BLaER1 (cell line): ENCODE results near the gene RNF13.

ENCODE experiments used
- H3K27ac ChIP-seq: shearing (Covaris generic); formaldehyde crosslinking; 2 replicates; pipeline ENCODE4 v1.8.1; 2022
- H3K27me3 ChIP-seq: shearing (Covaris generic); formaldehyde crosslinking; 2 replicates; pipeline ENCODE4 v1.8.1; 2022
- H3K36me3 ChIP-seq: shearing (Covaris generic); formaldehyde crosslinking; 2 replicates; pipeline ENCODE4 v1.8.1; 2022
- H3K4me1 ChIP-seq: shearing (Covaris generic); formaldehyde crosslinking; 2 replicates; pipeline ENCODE4 v1.8.1; 2022
- H3K4me2 ChIP-seq: shearing (Covaris generic); formaldehyde crosslinking; 2 replicates; pipeline ENCODE4 v1.8.1; 2022
- H3K4me3 ChIP-seq: shearing (Covaris generic); formaldehyde crosslinking; 2 replicates; pipeline ENCODE4 v1.8.1; 2022
- H3K9ac ChIP-seq: shearing (Covaris generic); formaldehyde crosslinking; 2 replicates; pipeline ENCODE4 v1.8.1; 2022
- H3K9me3 ChIP-seq: shearing (Covaris generic); formaldehyde crosslinking; 2 replicates; pipeline ENCODE4 v1.8.1; 2022
- H4K20me1 ChIP-seq: shearing (Covaris generic); formaldehyde crosslinking; 2 replicates; pipeline ENCODE4 v1.8.1; 2022
- Cebpa-rat ChIP-seq: shearing (Covaris generic); IDR thresholded peaks from 2 replicates; pipeline ENCODE4 v1.8.1; 2022

RNF13 gene

GRCh38 chr3:149800693-149801092 lies 12.3 kb upstream of the RNF13 start:
- no peak for TF ChIP-seq Cebpa-rat
- no peak overlapping the region for H3K4me3 ChIP-seq
- H3K9ac ChIP-seq: no peak overlapping the region

GRCh38 chr3:149801195-149801594 lies 11.8 kb upstream of the RNF13 start:
- Histone ChIP-seq H3K9me3 (no peaks in the 10 kb centered on the region), H3K4me2 (no peak overlapping the region), H3K4me1 (peaks cover 3% of the 10 kb centered on the region), H3K27me3 (no peaks in the 10 kb centered on the region), H3K9ac (no peak overlapping the region), H4K20me1 (no peaks in the 10 kb centered on the region), H3K27ac (no peak overlapping the region), H3K36me3 (no peaks in the 10 kb centered on the region), H3K4me3 (no peak overlapping the region)
- TF ChIP-seq Cebpa-rat: no peak

More at GRCh38 chr3:149800693-149801092, 12.3 kb upstream of the RNF13 start:
- no peaks in the 10 kb centered on the region for H3K4me1 ChIP-seq
- no peaks in the 10 kb centered on the region for H3K36me3 ChIP-seq
- no peaks in the 10 kb centered on the region for H3K9me3 ChIP-seq
- no peak overlapping the region for H3K27ac ChIP-seq
- no peaks in the 10 kb centered on the region for H3K27me3 ChIP-seq
- H3K4me2 ChIP-seq: no peak overlapping the region
- no peaks in the 10 kb centered on the region for H4K20me1 ChIP-seq

- H3K4me3 ChIP-seq: no peak overlapping the region
- H3K27me3 ChIP-seq: no peaks in the 10 kb centered on the region
- no peak overlapping the region for H3K9ac ChIP-seq
- no peaks in the 10 kb centered on the region for H3K9me3 ChIP-seq
- no peak overlapping the region for H3K4me2 ChIP-seq
- TF ChIP-seq Cebpa-rat: no peak
- no peak overlapping the region for H3K27ac ChIP-seq
- no peaks in the 10 kb centered on the region for H4K20me1 ChIP-seq
- no peaks in the 10 kb centered on the region for H3K36me3 ChIP-seq
- peaks cover 8% of the 10 kb centered on the region for H3K4me1 ChIP-seq
Measured at GRCh38 chr3:149801639-149802038, 11.4 kb upstream of the RNF13 start.

- Histone ChIP-seq H3K4me2 (0 out of 2 replicates have a peak overlapping the region, but pooled peaks have one; percentile 20), H3K9ac (no peak overlapping the region), H3K4me1 (peaks cover 18% of the 10 kb centered on the region), H4K20me1 (no peaks in the 10 kb centered on the region), H3K9me3 (no peaks in the 10 kb centered on the region), H3K4me3 (no peak overlapping the region), H3K27me3 (no peaks in the 10 kb centered on the region), H3K27ac (no peak overlapping the region), H3K36me3 (no peaks in the 10 kb centered on the region)
- no peak for TF ChIP-seq Cebpa-rat
Measured at GRCh38 chr3:149806171-149806778, 6.7 kb upstream of the RNF13 start.

- no peak for TF ChIP-seq Cebpa-rat
- no peak overlapping the region for H3K4me3 ChIP-seq
Measured at GRCh38 chr3:149808209-149808829, 4.7 kb upstream of the RNF13 start.

DNA sequence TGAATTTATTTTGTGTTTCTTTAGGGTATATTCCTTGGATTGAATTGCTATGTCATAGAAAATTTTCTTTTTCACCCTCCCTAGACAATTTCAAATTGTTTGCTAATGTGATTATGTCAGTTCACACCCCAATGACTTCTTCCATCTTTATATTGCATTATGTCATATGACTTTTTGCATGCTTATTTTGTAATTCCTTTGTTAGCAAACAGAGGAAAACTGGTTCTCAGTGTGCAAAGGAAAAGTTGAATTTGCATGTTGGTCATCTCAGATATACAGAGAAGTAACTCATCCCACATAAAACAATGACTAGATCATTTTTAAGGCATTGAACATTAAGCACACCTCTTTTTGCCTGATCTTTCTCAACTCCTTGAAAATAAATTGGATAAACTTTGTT lies 3.3 kb upstream of the RNF13 start:
- H3K9ac ChIP-seq: no peak overlapping the region
- H3K4me2 ChIP-seq: no peak overlapping the region
- no peaks in the 10 kb centered on the region for H3K36me3 ChIP-seq
- no peak overlapping the region for H3K4me3 ChIP-seq
- H4K20me1 ChIP-seq: peaks cover 11% of the 10 kb centered on the region
- no peaks in the 10 kb centered on the region for H3K27me3 ChIP-seq
- no peak overlapping the region for H3K27ac ChIP-seq
- TF ChIP-seq Cebpa-rat: no peak
- H3K4me1 ChIP-seq: peaks cover 33% of the 10 kb centered on the region
- H3K9me3 ChIP-seq: no peaks in the 10 kb centered on the region

More at GRCh38 chr3:149808209-149808829, 4.7 kb upstream of the RNF13 start:
- Histone ChIP-seq H3K27me3 (no peaks in the 10 kb centered on the region), H3K27ac (no peak overlapping the region), H3K4me2 (no peak overlapping the region), H3K4me1 (peaks cover 25% of the 10 kb centered on the region), H3K9ac (no peak overlapping the region), H3K9me3 (no peaks in the 10 kb centered on the region), H4K20me1 (no peaks in the 10 kb centered on the region), H3K36me3 (no peaks in the 10 kb centered on the region)

- no peaks in the 10 kb centered on the region for H3K9me3 ChIP-seq
- no peak overlapping the region for H3K9ac ChIP-seq
- H3K36me3 ChIP-seq: no peaks in the 10 kb centered on the region
- H3K4me3 ChIP-seq: no peak overlapping the region
- H3K27me3 ChIP-seq: no peaks in the 10 kb centered on the region
- no peak overlapping the region for H3K4me2 ChIP-seq
- peaks cover 44% of the 10 kb centered on the region for H3K4me1 ChIP-seq
- H4K20me1 ChIP-seq: peaks cover 22% of the 10 kb centered on the region
- no peak for TF ChIP-seq Cebpa-rat
- no peak overlapping the region for H3K27ac ChIP-seq
Measured at GRCh38 chr3:149810846-149811245, 2.2 kb upstream of the RNF13 start.

- H3K36me3 ChIP-seq: no peaks in the 10 kb centered on the region
- H4K20me1 ChIP-seq: peaks cover 36% of the 10 kb centered on the region
- peaks cover 40% of the 10 kb centered on the region for H3K4me1 ChIP-seq
- peak overlapping the region; percentile 92 for H3K27ac ChIP-seq
- H3K9me3 ChIP-seq: no peaks in the 10 kb centered on the region
- H3K4me3 ChIP-seq: peak overlapping the region; percentile 89
- H3K4me2 ChIP-seq: peak overlapping the region; percentile 94
- TF ChIP-seq Cebpa-rat: no peak
- H3K9ac ChIP-seq: peak overlapping the region; percentile 89
- H3K27me3 ChIP-seq: no peaks in the 10 kb centered on the region
Measured at GRCh38 chr3:149812165-149812605, 830 bp upstream of the RNF13 start.

- H3K4me2 ChIP-seq: peak overlapping the region; percentile 94
- H3K36me3 ChIP-seq: peaks cover 3% of the 10 kb centered on the region; the same call in 1 of the 2 replicates
- peak overlapping the region; percentile 92 for H3K27ac ChIP-seq
- peak overlapping the region; percentile 89 for H3K4me3 ChIP-seq
- peak overlapping the region; percentile 89 for H3K9ac ChIP-seq
- no peak for TF ChIP-seq Cebpa-rat
- H3K27me3 ChIP-seq: no peaks in the 10 kb centered on the region
- peaks cover 32% of the 10 kb centered on the region for H3K4me1 ChIP-seq
- peaks cover 50% of the 10 kb centered on the region for H4K20me1 ChIP-seq
- H3K9me3 ChIP-seq: peaks cover 3% of the 10 kb centered on the region; the same call in 1 of the 2 replicates
Measured at GRCh38 chr3:149813367-149814281, 609 bp downstream of the RNF13 start.
